ENCODE results near the gene ANAPC2.

ANAPC2 gene

DNA sequence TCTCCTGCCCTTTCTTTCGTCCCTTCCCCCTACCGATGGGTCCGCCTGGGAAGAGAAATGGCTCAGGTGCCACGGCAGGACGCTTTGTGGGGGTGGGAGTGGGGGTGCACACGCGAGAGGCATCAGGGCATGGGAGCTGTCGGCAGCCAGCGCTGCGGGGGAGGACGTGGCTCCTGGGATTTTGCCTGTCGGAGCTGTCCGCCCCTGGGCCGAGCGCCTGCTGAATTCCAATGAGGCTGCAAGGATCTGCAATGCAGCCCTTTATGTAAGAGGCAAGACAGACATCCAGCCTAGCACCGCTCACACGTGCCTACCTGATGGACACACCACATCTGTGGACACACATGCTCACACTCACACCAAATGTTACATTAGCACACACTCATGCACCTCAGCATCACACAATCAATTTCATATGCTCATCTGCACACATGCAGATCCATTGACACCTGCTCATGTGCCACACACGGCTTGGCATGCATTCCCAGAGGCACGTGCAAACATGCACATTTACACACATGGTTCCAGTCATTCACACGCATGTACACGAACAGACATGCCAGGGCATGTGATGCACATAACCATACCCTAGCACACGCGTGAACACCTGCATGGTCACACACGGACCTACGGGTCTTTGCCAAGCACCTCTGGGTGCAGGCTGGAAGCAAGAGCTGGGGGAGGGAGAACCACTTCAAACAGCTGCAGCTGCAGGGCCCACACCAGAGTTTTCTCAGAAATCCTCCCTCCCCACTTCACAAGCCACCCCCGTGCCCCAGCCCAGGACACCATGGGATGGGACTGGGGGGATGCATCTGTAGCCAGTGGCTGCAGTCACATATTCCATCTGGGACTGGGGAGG, 48.0 kb downstream of the ANAPC2 start:
- TF ChIP-seq, protein P1, sequence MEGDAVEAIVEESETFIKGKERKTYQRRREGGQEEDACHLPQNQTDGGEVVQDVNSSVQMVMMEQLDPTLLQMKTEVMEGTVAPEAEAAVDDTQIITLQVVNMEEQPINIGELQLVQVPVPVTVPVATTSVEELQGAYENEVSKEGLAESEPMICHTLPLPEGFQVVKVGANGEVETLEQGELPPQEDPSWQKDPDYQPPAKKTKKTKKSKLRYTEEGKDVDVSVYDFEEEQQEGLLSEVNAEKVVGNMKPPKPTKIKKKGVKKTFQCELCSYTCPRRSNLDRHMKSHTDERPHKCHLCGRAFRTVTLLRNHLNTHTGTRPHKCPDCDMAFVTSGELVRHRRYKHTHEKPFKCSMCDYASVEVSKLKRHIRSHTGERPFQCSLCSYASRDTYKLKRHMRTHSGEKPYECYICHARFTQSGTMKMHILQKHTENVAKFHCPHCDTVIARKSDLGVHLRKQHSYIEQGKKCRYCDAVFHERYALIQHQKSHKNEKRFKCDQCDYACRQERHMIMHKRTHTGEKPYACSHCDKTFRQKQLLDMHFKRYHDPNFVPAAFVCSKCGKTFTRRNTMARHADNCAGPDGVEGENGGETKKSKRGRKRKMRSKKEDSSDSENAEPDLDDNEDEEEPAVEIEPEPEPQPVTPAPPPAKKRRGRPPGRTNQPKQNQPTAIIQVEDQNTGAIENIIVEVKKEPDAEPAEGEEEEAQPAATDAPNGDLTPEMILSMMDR (IDR thresholded peaks at IDR 0.05; ENCODE audit: insufficient read depth, low read depth, low read length, missing control alignments), result no peak
- H3K4me3 ChIP-seq (ENCODE audit: low read length), result no peak overlapping the region
- no peak for DNase-seq (ENCODE audit: low read depth)

DNA sequence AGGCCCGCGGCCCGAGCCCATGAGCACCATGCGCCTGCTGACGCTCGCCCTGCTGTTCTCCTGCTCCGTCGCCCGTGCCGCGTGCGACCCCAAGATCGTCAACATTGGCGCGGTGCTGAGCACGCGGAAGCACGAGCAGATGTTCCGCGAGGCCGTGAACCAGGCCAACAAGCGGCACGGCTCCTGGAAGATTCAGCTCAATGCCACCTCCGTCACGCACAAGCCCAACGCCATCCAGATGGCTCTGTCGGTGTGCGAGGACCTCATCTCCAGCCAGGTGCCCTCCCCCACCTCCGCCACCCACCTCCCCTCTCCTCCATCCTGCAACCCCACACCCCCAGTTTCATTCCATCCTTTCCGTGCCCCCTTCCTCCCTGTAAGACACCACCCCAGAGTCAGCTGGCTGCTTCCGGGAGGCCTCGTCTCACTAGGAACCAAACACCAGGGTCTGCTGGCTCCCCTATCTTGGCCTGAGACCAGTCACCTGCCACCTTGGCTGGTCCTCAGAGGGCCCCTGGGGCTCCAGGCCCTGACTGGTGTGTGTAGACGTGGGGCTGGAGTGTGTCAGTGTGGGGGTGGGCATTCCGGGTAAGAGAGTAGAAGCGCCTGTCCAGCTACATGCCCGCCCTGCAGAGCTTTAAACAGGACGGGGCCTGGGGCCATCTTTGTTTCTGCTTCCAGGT, 48.8 kb downstream of the ANAPC2 start:
- no peak for DNase-seq (ENCODE audit: low read depth)
- H3K4me3 ChIP-seq (ENCODE audit: low read length), result no peak overlapping the region
- TF ChIP-seq, protein P1 (IDR thresholded peaks at IDR 0.05; ENCODE audit: insufficient read depth, low read depth, low read length, missing control alignments), result no peak

DNA sequence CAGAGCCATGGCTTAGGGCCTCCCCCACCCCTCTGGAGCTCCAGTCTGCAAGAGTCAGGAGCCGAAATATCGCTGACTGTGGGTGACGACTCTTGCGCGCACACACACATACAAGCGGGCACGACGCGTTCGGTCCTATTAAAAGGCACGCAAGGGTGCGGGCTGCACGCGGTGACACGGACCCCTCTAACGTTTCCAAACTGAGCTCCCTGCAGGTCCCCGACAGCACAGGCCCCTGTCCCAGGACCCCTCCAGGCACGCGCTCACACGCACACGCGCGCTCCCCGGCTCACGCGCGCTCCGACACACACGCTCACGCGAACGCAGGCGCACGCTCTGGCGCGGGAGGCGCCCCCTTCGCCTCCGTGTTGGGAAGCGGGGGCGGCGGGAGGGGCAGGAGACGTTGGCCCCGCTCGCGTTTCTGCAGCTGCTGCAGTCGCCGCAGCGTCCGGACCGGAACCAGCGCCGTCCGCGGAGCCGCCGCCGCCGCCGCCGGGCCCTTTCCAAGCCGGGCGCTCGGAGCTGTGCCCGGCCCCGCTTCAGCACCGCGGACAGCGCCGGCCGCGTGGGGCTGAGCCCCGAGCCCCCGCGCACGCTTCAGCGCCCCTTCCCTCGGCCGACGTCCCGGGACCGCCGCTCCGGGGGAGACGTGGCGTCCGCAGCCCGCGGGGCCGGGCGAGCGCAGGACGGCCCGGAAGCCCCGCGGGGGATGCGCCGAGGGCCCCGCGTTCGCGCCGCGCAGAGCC, 49.5 kb downstream of the ANAPC2 start, which contains the start of gene GRIN1:
GRIN1 (plus strand) TSS at position 433 of the 746 bp plus-strand sequence. CDS start 333 bp downstream, outside the sequence.
- H3K4me3 ChIP-seq (ENCODE audit: low read length), result no peak within 1 kb of the TSS
- peak; percentile 43 for DNase-seq (ENCODE audit: low read depth)

DNA sequence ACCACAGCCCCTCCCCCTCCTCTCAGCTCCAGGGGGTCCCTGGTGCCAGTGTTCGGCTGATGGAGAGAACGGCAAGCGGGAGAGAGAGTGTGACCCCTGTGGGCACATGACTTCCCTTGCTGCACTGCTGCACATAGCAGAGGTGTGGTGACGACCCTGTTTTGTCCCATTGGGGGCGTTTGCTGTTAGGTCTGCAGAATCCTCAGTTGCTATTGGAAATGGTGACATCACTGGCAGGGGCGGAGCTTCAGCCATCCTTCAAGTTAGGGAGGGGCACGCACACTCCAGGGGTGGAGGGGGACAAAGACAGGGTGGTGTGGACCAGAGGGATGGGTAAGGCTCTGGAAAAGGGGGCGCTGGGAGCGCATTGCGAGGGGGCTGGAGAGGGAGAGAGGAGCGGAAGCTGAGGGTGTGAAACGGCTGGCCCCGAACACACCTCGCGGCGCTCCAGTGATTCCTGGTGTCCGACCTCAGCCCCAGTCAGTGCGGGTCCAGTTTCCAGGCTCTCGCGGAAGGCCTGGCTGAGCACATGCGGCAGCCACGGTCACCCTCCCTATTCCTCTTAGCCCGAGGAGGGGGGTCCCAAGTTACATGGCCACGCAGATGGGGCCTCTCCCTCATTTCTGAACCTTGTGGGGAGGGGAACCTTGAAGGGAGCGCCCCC, 50.2 kb downstream of the ANAPC2 start:
- no peak overlapping the region for H3K4me3 ChIP-seq (ENCODE audit: low read length)
- no peak for DNase-seq (ENCODE audit: low read depth)
- TF ChIP-seq, protein P1 (IDR thresholded peaks at IDR 0.05; ENCODE audit: insufficient read depth, low read depth, low read length, missing control alignments), result no peak

More for the DNA sequence above, 49.5 kb downstream of the ANAPC2 start, which contains the start of gene GRIN1:
- TF ChIP-seq, protein P1 (IDR thresholded peaks at IDR 0.05; ENCODE audit: insufficient read depth, low read depth, low read length, missing control alignments), result no peak

DNA sequence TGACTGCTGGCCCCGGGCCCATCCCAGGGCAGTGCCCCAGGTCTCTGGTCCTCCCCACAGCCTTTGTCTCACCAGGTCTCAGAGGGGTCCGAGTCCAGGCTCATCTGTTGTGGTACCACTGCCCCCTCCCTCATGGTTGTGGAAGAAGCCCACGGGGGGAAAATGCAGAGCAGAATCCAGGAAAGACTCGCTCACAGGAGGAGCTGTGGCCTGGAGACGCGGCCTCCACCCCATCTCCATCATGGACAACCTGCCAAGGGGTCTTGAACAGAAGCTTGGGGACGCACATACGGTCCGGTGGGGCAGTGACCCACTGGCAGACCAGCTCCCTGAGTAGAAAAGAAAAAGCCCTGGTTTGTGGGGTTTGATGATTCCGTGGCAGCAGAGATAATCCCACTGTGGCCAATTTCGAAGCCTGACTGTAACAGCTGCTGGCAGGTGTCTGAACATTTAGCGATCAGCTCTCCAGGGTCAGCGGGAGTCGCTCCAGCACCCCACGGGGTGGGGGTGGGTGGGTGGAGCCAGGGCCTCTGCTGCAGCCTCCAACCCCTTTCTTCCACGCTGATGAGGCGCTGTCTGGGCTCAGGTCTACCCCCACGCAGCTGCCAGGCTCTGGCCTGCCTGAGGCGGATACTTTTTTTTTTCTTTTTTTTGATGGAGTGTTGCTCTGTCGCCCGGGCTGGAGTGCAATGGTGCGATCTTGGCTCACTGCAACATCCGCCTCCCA, 51.3 kb downstream of the ANAPC2 start:
- H3K4me3 ChIP-seq (ENCODE audit: low read length), result no peak overlapping the region
- TF ChIP-seq, protein P1 (IDR thresholded peaks at IDR 0.05; ENCODE audit: insufficient read depth, low read depth, low read length, missing control alignments), result no peak
- no peak for DNase-seq (ENCODE audit: low read depth)
